GM21619 (cell line): ENCODE measurements around the gene CEP89.
"Not testable (repeated sequence)": the region's sequence is repeated elsewhere in the genome, so short reads cannot be mapped to it uniquely, and the experiment has no call there.

Experiments
- ATAC-seq: cut with Tn5 transposase; IDR thresholded peaks from one replicate; pipeline ENCODE4 v1.9.1; 2021; ENCODE audit not compliant: unreplicated experiment

The CEP89 gene

GRCh38 chr19:32969549-32969948 is 2.2 kb downstream of the CEP89 start:
- no peak for ATAC-seq

DNA sequence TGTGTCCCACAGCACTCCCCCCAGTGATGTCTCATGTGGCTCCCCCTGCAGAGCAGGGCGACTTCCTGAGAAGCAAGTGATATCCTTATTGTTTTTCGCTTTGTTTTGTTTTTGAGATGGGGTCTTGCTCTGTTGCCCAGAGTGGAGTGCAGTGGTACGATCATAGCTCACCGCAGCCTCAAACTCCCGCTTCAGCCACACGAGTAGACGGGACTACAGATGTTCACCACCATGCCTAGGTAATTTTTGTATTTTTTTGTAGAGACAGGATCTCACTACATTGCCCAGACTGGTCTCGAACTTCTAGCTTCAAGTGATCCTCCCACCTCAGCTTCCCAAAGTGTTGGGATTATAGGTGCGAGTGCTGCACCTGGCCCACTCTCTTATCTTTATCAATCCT is 5.0 kb downstream of the CEP89 start:
- no peak for ATAC-seq

- no peak for ATAC-seq
These were observed 26.5 kb downstream of the CEP89 start for GRCh38 chr19:32945260-32945659.

DNA sequence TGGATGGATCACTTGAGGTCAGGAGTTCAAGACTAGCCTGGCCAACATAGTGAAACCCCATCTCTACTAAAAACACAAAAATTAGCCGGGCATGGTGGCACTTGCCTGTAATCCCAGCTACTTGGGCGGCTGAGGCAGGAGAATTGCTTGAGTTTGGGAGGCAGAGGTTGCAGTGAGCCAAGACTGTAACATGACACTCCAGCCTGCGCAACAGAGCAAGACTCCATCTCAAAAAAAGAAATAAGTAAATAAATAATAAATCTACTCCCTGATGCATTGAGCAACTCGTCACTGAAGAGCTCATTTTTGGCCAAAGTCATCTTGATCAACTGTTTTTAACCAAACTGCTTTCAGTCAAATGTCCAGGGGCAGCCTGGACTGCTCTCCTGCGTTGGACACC is 30.5 kb downstream of the CEP89 start:
- not testable (repeated sequence) for ATAC-seq

DNA sequence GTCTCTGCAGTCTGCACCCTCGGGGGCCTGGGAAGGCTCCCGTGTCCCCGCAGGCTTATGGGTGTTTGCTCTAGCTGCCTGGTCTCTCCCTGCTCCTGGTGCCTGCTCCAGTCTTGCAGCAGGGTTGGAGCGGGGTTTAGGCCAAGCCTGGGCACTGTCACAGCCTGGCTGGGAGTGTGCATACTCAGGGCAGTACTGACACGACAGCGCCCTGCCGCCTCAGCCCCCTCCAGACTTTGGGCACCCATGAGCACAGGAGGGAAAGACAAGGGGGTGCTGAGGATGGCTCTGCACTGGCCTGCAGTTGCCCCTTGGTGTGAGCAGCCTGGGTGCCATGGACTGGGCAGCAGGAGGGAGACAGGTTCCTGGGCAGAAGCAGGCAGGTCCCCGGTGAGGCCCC is 35.7 kb downstream of the CEP89 start:
- no peak for ATAC-seq

DNA sequence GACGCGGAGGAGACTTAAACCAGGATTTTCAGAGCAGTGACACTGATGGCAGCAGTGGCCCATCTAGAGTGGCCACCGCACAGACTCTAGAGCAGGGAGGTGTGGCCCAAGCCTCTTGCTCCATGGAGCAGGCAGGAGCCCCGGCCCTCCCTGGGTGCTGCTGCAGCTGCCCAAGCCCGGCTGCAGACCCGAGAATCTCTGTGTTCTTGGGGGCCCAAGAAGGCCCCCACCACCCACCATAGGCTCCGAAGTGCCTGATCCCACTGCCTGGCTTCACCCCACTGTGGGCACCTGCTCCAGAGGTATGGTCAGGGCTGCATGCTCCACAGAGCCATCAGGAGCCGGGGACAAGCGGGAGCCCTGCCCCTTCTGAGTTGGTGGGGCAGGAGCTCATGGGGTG is 36.1 kb downstream of the CEP89 start:
- ATAC-seq, result no peak

DNA sequence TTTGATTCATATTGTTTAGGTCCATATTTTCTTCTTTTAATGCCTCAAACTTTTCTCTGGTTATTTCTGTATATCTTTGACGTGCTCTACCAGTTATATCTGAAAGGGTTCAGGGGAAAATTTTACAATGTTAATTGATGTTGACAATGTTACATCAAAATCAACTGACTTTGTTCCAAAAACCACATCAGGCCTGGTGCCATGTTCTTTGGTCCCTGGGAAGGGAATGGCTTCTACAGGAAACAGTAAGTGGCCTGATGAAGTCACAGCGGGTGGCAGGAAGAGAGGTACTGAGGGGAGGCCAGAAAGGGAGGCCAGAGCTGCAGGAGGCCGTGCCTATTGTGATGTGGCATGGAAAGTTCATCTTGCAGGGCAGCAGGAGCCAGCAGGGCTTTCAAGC is 38.2 kb downstream of the CEP89 start:
- no peak for ATAC-seq

DNA sequence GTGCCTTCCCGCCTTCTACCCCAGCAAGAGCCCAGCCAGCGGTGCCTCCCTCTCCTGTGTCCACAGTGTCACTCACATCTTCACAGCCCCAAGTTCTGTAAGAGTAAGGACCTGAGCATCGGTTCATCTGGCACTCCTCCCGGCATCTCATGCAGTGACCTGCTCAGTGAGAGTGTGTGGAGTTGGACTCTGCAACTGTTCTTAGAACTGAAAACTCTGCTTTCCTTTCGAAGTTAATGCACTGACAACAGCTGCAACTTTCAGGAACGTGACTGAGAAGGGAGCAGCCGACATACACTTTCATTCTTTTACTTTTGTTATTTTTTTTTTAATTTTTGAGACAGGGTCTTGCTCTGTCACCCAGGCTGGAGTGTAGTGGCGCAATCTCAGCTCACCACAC is 41.2 kb downstream of the CEP89 start:
- ATAC-seq, result no peak

- no peak for ATAC-seq
These were observed 43.0 kb downstream of the CEP89 start for GRCh38 chr19:32928806-32929205.

- ATAC-seq, result no peak
These were observed 47.6 kb downstream of the CEP89 start for GRCh38 chr19:32924200-32924599.

DNA sequence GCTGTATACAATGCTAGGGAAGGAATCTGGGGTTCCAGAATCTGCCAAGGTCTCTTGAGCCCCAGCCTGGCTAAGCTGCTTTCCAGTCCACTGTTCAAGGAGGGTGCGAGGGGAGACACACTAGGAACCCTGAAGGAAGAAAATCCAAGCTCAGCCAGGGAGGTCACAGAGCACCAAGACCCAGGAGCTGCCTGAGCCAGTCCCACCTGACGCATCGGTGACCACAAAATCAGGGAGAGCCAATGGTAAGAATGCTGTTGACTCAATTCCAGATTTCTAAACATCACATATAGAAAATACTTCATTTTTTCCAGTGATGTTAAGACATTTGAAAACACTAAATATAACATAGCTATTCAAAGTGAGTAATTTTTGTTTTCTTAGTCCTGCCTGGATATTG is 50.1 kb downstream of the CEP89 start:
- no peak for ATAC-seq

DNA sequence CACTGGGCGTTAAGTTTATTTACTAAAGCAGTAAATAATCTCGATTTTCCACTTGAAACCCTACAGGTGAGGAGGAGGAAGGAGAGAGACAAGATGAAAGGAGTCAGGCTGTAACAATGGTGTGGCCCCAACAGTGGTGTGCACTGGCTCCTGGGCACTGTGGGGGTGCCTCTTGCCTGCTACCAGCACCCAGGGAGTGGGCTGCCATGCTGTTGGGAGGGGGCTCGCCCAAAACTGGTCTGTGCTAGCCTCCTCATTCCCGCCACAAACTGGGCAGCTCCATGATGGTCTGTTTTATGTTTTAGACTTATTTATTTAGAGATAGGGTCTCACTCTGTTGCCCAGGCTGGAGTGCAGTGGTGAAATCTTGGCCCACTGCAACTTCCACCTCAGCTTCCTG is 52.4 kb downstream of the CEP89 start:
- no peak for ATAC-seq

DNA sequence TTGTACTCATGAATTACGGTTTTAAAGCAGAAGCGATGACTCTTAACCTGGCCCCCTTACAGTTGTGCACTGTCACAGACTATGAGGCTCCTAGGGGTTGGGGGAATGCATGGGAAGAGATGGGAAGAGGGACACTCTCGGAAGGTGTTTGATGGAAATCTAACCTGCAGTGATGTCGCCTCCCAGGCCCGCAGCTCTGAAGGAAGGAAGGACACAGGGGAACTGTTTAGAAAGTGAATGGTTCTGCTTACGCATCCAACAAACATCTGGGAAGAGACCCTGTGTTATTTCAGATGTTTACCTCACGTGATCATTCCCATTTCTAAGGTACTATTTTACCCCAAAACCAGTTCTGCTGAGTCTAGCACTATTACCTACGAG is 54.2 kb downstream of the CEP89 start:
- ATAC-seq, result no peak

- no peak for ATAC-seq
These were observed 54.7 kb downstream of the CEP89 start for GRCh38 chr19:32916969-32917615.

GRCh38 chr19:32914879-32915660 is 56.7 kb downstream of the CEP89 start:
- ATAC-seq, result no peak

GRCh38 chr19:32911467-32911866 is 60.3 kb downstream of the CEP89 start:
- no peak for ATAC-seq

DNA sequence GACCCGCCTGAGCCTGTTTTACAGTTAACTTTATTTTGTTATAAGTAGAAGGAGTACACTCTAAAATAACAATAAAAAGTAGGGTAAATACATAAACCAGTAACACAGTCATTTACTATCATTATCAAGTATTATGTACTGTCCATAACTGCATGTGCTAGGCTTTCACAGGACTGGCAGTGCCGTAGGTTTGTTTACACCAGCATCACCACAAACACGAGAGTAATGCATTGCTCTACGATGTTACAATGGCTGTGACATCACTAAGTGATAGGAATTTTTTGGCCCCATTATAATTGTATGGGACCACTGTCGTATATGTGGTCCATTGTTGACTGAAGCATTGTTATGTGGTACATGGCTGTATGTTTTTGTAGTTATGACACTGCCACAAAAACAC is 60.9 kb downstream of the CEP89 start:
- no peak for ATAC-seq

- no peak for ATAC-seq
These were observed 61.7 kb downstream of the CEP89 start for GRCh38 chr19:32910094-32910493.

- no peak for ATAC-seq
These were observed 62.5 kb downstream of the CEP89 start for GRCh38 chr19:32909257-32909656.

- no peak for ATAC-seq
These were observed 63.0 kb downstream of the CEP89 start for GRCh38 chr19:32908641-32909190.

DNA sequence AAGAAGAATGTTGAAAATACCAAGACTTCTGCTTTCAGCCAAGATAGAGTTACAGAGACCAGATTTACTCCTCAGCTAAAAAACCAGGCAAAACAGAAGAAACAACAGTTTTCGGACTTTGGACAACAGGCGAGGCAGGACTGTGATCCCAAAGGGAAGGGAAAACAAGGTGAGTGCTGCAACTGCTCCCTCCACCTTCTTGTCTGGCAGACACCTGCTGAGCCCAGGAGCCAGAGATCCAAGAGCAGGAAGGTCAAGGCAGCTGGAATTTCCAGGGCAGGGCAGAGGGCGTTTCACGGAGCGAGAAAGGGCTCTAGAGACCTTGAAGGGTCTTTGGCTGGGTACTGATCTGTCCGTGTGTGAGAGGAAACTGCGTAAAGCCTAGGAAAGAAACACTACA is 69.3 kb downstream of the CEP89 start:
- no peak for ATAC-seq

GRCh38 chr19:32901504-32902161 is 70.1 kb downstream of the CEP89 start:
- no peak for ATAC-seq
